ENCODE results near the gene CNOT6. TPM values are rescaled to one million over a fixed set of nuclear protein-coding genes. Genes with fewer than 3 reads are reported as not detected.

Gene CNOT6
- total and polyA plus RNA-seq, 4 donors: 1.4 to 25.0 (median 4.2) TPM

DNA sequence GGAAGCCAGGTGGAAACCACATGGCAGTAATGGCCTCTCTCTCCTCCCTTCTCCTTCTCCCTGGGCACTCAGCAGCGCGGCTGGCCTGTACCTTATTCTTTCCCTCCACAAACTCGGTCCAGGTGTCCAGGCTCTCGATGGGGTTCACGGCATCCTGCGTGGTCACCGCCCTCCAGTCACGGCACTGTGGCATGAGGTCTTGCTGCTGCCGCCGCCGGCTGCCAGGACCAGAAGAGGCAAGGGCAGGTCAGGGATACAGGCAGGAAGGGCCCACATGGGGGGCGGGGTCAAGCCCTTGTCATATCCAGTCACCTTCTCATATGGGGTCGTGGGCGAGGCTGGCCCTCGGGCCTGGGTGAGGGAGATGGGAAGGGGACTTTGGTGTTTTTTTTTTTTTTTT lies 129.7 kb downstream of the CNOT6 start:
- 89% methylated on average over 15 of the region's 15 CpGs for WGBS
- peaks cover 0 to 7% (median 0%) of the 10 kb centered on the region in 4 donors for H3K27me3 ChIP-seq (ENCODE audit: control insufficient read depth in 4 of 4, insufficient read depth in 4 of 4, low read length in 3 of 4)
- TF ChIP-seq GABPA (IDR thresholded peaks at IDR 0.05 in 1 of 2, conservative IDR thresholded peaks at IDR 0.05 in 1 of 2) (no peak), JUND (IDR thresholded peaks at IDR 0.05) (no peak), NR2F2 (IDR thresholded peaks at IDR 0.05) (no peak), RXRA (IDR thresholded peaks at IDR 0.05) (no peak), FOXA1 (IDR thresholded peaks at IDR 0.05) (no peak), TAF1 (conservative IDR thresholded peaks at IDR 0.05) (no peak), RAD21 (IDR thresholded peaks at IDR 0.05) (no peak), EGR1 (IDR thresholded peaks at IDR 0.05; ENCODE audit: low read depth in 2 of 2) (no peak), HNF4G (IDR thresholded peaks at IDR 0.05) (no peak), SP1 (IDR thresholded peaks at IDR 0.05) (no peak), HNF4A (conservative IDR thresholded peaks at IDR 0.05) (no peak), YY1 (IDR thresholded peaks at IDR 0.05) (no peak), FOXA2 (IDR thresholded peaks at IDR 0.05) (no peak)
- TF ChIP-seq, protein P1, sequence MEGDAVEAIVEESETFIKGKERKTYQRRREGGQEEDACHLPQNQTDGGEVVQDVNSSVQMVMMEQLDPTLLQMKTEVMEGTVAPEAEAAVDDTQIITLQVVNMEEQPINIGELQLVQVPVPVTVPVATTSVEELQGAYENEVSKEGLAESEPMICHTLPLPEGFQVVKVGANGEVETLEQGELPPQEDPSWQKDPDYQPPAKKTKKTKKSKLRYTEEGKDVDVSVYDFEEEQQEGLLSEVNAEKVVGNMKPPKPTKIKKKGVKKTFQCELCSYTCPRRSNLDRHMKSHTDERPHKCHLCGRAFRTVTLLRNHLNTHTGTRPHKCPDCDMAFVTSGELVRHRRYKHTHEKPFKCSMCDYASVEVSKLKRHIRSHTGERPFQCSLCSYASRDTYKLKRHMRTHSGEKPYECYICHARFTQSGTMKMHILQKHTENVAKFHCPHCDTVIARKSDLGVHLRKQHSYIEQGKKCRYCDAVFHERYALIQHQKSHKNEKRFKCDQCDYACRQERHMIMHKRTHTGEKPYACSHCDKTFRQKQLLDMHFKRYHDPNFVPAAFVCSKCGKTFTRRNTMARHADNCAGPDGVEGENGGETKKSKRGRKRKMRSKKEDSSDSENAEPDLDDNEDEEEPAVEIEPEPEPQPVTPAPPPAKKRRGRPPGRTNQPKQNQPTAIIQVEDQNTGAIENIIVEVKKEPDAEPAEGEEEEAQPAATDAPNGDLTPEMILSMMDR (IDR thresholded peaks at IDR 0.05; ENCODE audit: low read depth, low read length, missing input control): no peak
- TF ChIP-seq, protein P2, sequence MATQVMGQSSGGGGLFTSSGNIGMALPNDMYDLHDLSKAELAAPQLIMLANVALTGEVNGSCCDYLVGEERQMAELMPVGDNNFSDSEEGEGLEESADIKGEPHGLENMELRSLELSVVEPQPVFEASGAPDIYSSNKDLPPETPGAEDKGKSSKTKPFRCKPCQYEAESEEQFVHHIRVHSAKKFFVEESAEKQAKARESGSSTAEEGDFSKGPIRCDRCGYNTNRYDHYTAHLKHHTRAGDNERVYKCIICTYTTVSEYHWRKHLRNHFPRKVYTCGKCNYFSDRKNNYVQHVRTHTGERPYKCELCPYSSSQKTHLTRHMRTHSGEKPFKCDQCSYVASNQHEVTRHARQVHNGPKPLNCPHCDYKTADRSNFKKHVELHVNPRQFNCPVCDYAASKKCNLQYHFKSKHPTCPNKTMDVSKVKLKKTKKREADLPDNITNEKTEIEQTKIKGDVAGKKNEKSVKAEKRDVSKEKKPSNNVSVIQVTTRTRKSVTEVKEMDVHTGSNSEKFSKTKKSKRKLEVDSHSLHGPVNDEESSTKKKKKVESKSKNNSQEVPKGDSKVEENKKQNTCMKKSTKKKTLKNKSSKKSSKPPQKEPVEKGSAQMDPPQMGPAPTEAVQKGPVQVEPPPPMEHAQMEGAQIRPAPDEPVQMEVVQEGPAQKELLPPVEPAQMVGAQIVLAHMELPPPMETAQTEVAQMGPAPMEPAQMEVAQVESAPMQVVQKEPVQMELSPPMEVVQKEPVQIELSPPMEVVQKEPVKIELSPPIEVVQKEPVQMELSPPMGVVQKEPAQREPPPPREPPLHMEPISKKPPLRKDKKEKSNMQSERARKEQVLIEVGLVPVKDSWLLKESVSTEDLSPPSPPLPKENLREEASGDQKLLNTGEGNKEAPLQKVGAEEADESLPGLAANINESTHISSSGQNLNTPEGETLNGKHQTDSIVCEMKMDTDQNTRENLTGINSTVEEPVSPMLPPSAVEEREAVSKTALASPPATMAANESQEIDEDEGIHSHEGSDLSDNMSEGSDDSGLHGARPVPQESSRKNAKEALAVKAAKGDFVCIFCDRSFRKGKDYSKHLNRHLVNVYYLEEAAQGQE (IDR thresholded peaks at IDR 0.05): no peak
- TF ChIP-seq, protein P3, sequence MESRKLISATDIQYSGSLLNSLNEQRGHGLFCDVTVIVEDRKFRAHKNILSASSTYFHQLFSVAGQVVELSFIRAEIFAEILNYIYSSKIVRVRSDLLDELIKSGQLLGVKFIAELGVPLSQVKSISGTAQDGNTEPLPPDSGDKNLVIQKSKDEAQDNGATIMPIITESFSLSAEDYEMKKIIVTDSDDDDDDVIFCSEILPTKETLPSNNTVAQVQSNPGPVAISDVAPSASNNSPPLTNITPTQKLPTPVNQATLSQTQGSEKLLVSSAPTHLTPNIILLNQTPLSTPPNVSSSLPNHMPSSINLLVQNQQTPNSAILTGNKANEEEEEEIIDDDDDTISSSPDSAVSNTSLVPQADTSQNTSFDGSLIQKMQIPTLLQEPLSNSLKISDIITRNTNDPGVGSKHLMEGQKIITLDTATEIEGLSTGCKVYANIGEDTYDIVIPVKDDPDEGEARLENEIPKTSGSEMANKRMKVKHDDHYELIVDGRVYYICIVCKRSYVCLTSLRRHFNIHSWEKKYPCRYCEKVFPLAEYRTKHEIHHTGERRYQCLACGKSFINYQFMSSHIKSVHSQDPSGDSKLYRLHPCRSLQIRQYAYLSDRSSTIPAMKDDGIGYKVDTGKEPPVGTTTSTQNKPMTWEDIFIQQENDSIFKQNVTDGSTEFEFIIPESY (IDR thresholded peaks at IDR 0.05): no peak
- TF ChIP-seq, protein P4, sequence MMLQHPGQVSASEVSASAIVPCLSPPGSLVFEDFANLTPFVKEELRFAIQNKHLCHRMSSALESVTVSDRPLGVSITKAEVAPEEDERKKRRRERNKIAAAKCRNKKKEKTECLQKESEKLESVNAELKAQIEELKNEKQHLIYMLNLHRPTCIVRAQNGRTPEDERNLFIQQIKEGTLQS (IDR thresholded peaks at IDR 0.05): no peak
- TF ChIP-seq, protein P5, sequence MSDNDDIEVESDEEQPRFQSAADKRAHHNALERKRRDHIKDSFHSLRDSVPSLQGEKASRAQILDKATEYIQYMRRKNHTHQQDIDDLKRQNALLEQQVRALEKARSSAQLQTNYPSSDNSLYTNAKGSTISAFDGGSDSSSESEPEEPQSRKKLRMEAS (IDR thresholded peaks at IDR 0.05): no peak
- no peaks in the 10 kb centered on the region for H3K36me3 ChIP-seq (ENCODE audit: control insufficient read depth in 4 of 4, insufficient read depth in 3 of 4, low read depth in 1 of 4, low read length in 3 of 4)
- H3K4me1 ChIP-seq (ENCODE audit: control insufficient read depth in 4 of 4, insufficient read depth in 4 of 4, low read length in 3 of 4): peaks cover 0 to 3% (median 2%) of the 10 kb centered on the region in 4 donors
- no peak overlapping the region for H3K9ac ChIP-seq (ENCODE audit: low read depth in 1 of 2, low read length in 2 of 2)
- no peak overlapping the region for H3K4me3 ChIP-seq (ENCODE audit: low read depth in 1 of 3, low read length in 3 of 3)
- H3K27ac ChIP-seq (ENCODE audit: low read depth in 1 of 2, low read length in 2 of 2): no peak overlapping the region
- H3K9me3 ChIP-seq (ENCODE audit: control insufficient read depth in 4 of 4, low read length in 3 of 4): no peaks in the 10 kb centered on the region
- DNase-seq (ENCODE audit: low spot score): no peak
